Naive thymus-derived CD8-positive, alpha-beta T cell (primary cell): ENCODE data around the gene PALB2. TPM values are rescaled to one million over a fixed set of nuclear protein-coding genes. Genes with fewer than 3 reads are reported as not detected.
A peak's percentile ranks its signal among the peaks of the same experiment; 100 is the strongest.

Source experiments
- ATAC-seq, 2 donors: fragments of 150-1000 bp; cut with Tn5 transposase in 1 of 2; sonication (Bioruptor Pico), chemical (Tn5 transposase) in 1 of 2; 1 replicate in 1 of 2; 2 replicates in 1 of 2; pipeline ENCODE4 v1.10.0; 2021; ENCODE audit warnings: mild to moderate bottlenecking in 2 of 2, moderate library complexity in 2 of 2
- POLR2A ChIA-PET: fragments of 350-600 bp; sonication (Branson Sonifier 250); formaldehyde crosslinking; loops from one replicate; lab custom pipeline; 2021; ENCODE audit warnings: antibody characterized with exemption; lab: Charles Lee
- DNase-seq, 10 donors: peaks; one replicate each; pipeline versions ENCODE4 v3.0.0 to v3.0.0-alpha.2; 2020 to 2022
- H3K27ac Mint-ChIP-seq, 10 donors: one replicate each; pipeline ENCODE4 v1.8.0; 2020 to 2022; ENCODE audit warnings: mild to moderate bottlenecking in 10 of 10, mixed read lengths in 10 of 10, moderate library complexity in 4 of 10, inconsistent platforms in 1 of 10
- H3K27me3 Mint-ChIP-seq, 5 donors: one replicate each; pipeline ENCODE4 v1.8.0; 2021 to 2022; ENCODE audit warnings: mixed read lengths in 5 of 5
- H3K36me3 Mint-ChIP-seq, 3 donors: one replicate each; pipeline ENCODE4 v1.8.0; 2020 to 2022; ENCODE audit warnings: mixed read lengths in 3 of 3, mild to moderate bottlenecking in 2 of 3, inconsistent platforms in 1 of 3
- H3K4me1 Mint-ChIP-seq, 4 donors: one replicate each; pipeline ENCODE4 v1.8.0; 2021 to 2022; ENCODE audit warnings: mixed read lengths in 4 of 4
- H3K4me3 Mint-ChIP-seq, 10 donors: one replicate each; pipeline ENCODE4 v1.8.0; 2020 to 2022; ENCODE audit warnings: mild to moderate bottlenecking in 10 of 10, mixed read lengths in 10 of 10, moderate library complexity in 6 of 10, inconsistent platforms in 1 of 10
- H3K9me3 Mint-ChIP-seq, 9 donors: one replicate each; pipeline ENCODE4 v1.8.0; 2020 to 2022; ENCODE audit warnings: mixed read lengths in 9 of 9, mild to moderate bottlenecking in 3 of 9, inconsistent platforms in 1 of 9, moderate library complexity in 1 of 9
- polyA plus RNA-seq, 3 donors: library from polyadenylated mRNA; unstranded; fragments of 300-500 nt; fragmentation: Illumina TruSeq; gene quantifications; one replicate each; pipeline ENCODE4 v1.2.3, GENCODE V29; 2021
- total RNA-seq, 8 experiments: library from RNA in 2 of 8; stranded (reverse) in 2 of 8; gene quantifications; one replicate each; pipeline ENCODE4 v1.2.3 and lab custom pipeline; 2021 to 2026

The PALB2 gene
- total and polyA plus RNA-seq, 5 experiments from 2014 or later, result 3.4 to 19.0 (median 9.7) TPM

- H3K4me3 Mint-ChIP-seq, result no peak overlapping the region
- H3K36me3 Mint-ChIP-seq, result peaks cover 0 to 43% (median 13%) of the 10 kb centered on the region in 3 donors
- POLR2A ChIA-PET, result no interaction called here
- no peaks in the 10 kb centered on the region for H3K9me3 Mint-ChIP-seq
- ATAC-seq (no peak), DNase-seq (no peak)
- H3K27ac Mint-ChIP-seq, result peak overlapping the region in 2 of 10 donors; percentile 67 to 69
- peaks cover 9 to 33% (median 25%) of the 10 kb centered on the region in 4 donors for H3K4me1 Mint-ChIP-seq
- no peaks in the 10 kb centered on the region for H3K27me3 Mint-ChIP-seq
Observed at GRCh38 chr16:23554536-23554935, 86.6 kb downstream of the PALB2 start.

Other genes starting within 250 kb of the PALB2 start
- 10 to 100 TPM; 23.3 to 26.2 TPM for gene COG7, start 188.1 kb downstream of the PALB2 start, total RNA-seq
- 10 to 100 TPM in 1 of 3 donors, 1 to 10 TPM in 2; 8.4 to 10.9 (median 9.2) TPM for gene COG7, start 188.1 kb downstream of the PALB2 start, polyA plus RNA-seq
- 10 to 100 TPM; 87.5 to 94.6 TPM for gene GGA2, start 130.8 kb downstream of the PALB2 start, total RNA-seq
- 10 to 100 TPM; 37.7 to 56.7 (median 39.4) TPM for gene GGA2, start 130.8 kb downstream of the PALB2 start, polyA plus RNA-seq
- gene EARS2, start 84.0 kb downstream of the PALB2 start, total RNA-seq, result 10 to 100 TPM; 16.9 to 18.1 TPM
- gene EARS2, start 84.0 kb downstream of the PALB2 start, polyA plus RNA-seq, result 10 to 100 TPM; 14.1 to 19.9 (median 18.3) TPM
- 10 to 100 TPM; 52.5 to 58.7 TPM for gene UBFD1, start 83.6 kb downstream of the PALB2 start, total RNA-seq
- gene UBFD1, start 83.6 kb downstream of the PALB2 start, polyA plus RNA-seq, result 10 to 100 TPM; 12.2 to 15.4 (median 12.6) TPM
- gene NDUFAB1, start 45.0 kb downstream of the PALB2 start, total RNA-seq, result 10 to 100 TPM; 36.8 to 42.9 TPM
- 100 to 1,000 TPM; 182 to 220 (median 206) TPM for gene NDUFAB1, start 45.0 kb downstream of the PALB2 start, polyA plus RNA-seq
- 10 to 100 TPM; 64.9 to 68.8 TPM for gene DCTN5, start 156 bp upstream of the PALB2 start, total RNA-seq
- 10 to 100 TPM; 43.8 to 65.8 (median 58.4) TPM for gene DCTN5, start 156 bp upstream of the PALB2 start, polyA plus RNA-seq
- gene PLK1, start 37.6 kb upstream of the PALB2 start, total RNA-seq, result 1 to 10 TPM; 2.5 to 3.2 TPM
- not detected for gene PLK1, start 37.6 kb upstream of the PALB2 start, polyA plus RNA-seq
- not detected for gene ERN2, start 71.9 kb upstream of the PALB2 start, total RNA-seq
- gene ERN2, start 71.9 kb upstream of the PALB2 start, polyA plus RNA-seq, result not detected
- gene CHP2, start 113.7 kb upstream of the PALB2 start, total RNA-seq, result not detected
- not detected for gene CHP2, start 113.7 kb upstream of the PALB2 start, polyA plus RNA-seq
- 100 to 1,000 TPM; 123 to 129 TPM for gene PRKCB, start 194.7 kb upstream of the PALB2 start, total RNA-seq
- 100 to 1,000 TPM in 2 of 3 donors, 10 to 100 TPM in 1; 57.2 to 142 (median 107) TPM for gene PRKCB, start 194.7 kb upstream of the PALB2 start, polyA plus RNA-seq